ENCODE data around the gene MRPL36. TPM values are rescaled to one million over a fixed set of nuclear protein-coding genes. Genes with fewer than 3 reads are reported as not detected.

MRPL36 gene
- 94.6 TPM for polyA plus RNA-seq (2013, experiment 1 of 2)
- 92.6 TPM for polyA plus RNA-seq (2013, experiment 2 of 2)

- Histone ChIP-seq H2AFZ (ENCODE audit: low read depth, low read length) (peak within 1 kb of the TSS; percentile 66), H2AK5ac (ENCODE audit: low read length, severe bottlenecking) (no peak within 1 kb of the TSS), H3K9me3 (ENCODE audit: control insufficient read depth, low read length) (no peaks in the 10 kb centered on the region), H3K4me2 (ENCODE audit: low read length, poor library complexity, severe bottlenecking) (peak within 1 kb of the TSS; percentile 93), H2BK12ac (ENCODE audit: low read length in 2 of 2) (peak within 1 kb of the TSS in 1 of 2 experiments; percentile 2), H3K23ac (ENCODE audit: low read length in 2 of 2) (peak within 1 kb of the TSS in 1 of 2 experiments; percentile 68), H3K4me1 (ENCODE audit: control insufficient read depth, insufficient read depth, low read depth, low read length) (peaks cover 22% of the 10 kb centered on the region), H3K4me3 (ENCODE audit: insufficient read depth in 1 of 2, low read depth in 1 of 2, low read length in 2 of 2) (peak within 1 kb of the TSS; percentile 86 to 98), H3K9ac (ENCODE audit: low read length) (peak within 1 kb of the TSS; percentile 97), H2BK15ac (ENCODE audit: low read depth, poor library complexity, severe bottlenecking) (peak within 1 kb of the TSS; percentile 83), H2BK120ac (ENCODE audit: low read depth, low read length) (peak within 1 kb of the TSS; percentile 24), H3K27me3 (ENCODE audit: control insufficient read depth in 1 of 2, insufficient read depth in 1 of 2, low read length in 2 of 2) (no peaks in the 10 kb centered on the region), H3K79me1 (replicated peaks; ENCODE audit: low read length, poor library complexity, severe bottlenecking) (peaks cover 38% of the 10 kb centered on the region), H3K27ac (ENCODE audit: low read length, poor library complexity, severe bottlenecking) (peak within 1 kb of the TSS; percentile 78), H3K4ac (ENCODE audit: low read depth in 1 of 2, low read length in 2 of 2) (peak within 1 kb of the TSS; percentile 73 to 94), H4K91ac (ENCODE audit: low read length) (peak within 1 kb of the TSS; percentile 76), H3K36me3 (ENCODE audit: control insufficient read depth in 1 of 2, insufficient read depth in 2 of 2, low read depth in 1 of 2, low read length in 2 of 2) (peaks cover 45 to 53% of the 10 kb centered on the region in 2 experiments), H3K18ac (ENCODE audit: low read depth in 1 of 2, low read length in 2 of 2) (peak within 1 kb of the TSS; percentile 89 to 94), H3K14ac (ENCODE audit: low read length in 2 of 2) (peak within 1 kb of the TSS; percentile 16 to 75), H4K8ac (ENCODE audit: low read length) (peak within 1 kb of the TSS; percentile 85), H2BK5ac (ENCODE audit: low read depth, low read length, poor library complexity, severe bottlenecking) (peak within 1 kb of the TSS; percentile 71)
- peak; percentile 91 for DNase-seq
- under 1% methylated on average over 40 of the region's 68 CpGs for WGBS
These were observed at the start of gene MRPL36 for GRCh38 chr5:1799602-1800471. MRPL36 (minus strand) TSS chr5:1799837; CDS start chr5:1798935, 902 bp downstream.

- Histone ChIP-seq H3K79me1 (replicated peaks; ENCODE audit: low read length, poor library complexity, severe bottlenecking) (no peaks in the 10 kb centered on the region), H3K18ac (ENCODE audit: low read depth in 1 of 2, low read length in 2 of 2) (no peak overlapping the region), H2BK15ac (ENCODE audit: low read depth, poor library complexity, severe bottlenecking) (no peak overlapping the region), H3K27me3 (ENCODE audit: control insufficient read depth in 1 of 2, insufficient read depth in 1 of 2, low read length in 2 of 2) (peaks cover 55 to 73% of the 10 kb centered on the region in 2 experiments), H2BK120ac (ENCODE audit: low read depth, low read length) (no peak overlapping the region), H3K14ac (ENCODE audit: low read length in 2 of 2) (no peak overlapping the region), H3K4ac (ENCODE audit: low read depth in 1 of 2, low read length in 2 of 2) (no peak overlapping the region), H3K4me3 (ENCODE audit: insufficient read depth in 1 of 2, low read depth in 1 of 2, low read length in 2 of 2) (no peak overlapping the region), H2BK12ac (ENCODE audit: low read length in 2 of 2) (no peak overlapping the region), H2AK5ac (ENCODE audit: low read length, severe bottlenecking) (no peak overlapping the region), H3K36me3 (ENCODE audit: control insufficient read depth in 1 of 2, insufficient read depth in 2 of 2, low read depth in 1 of 2, low read length in 2 of 2) (no peaks in the 10 kb centered on the region), H3K23ac (ENCODE audit: low read length in 2 of 2) (no peak overlapping the region), H2BK5ac (ENCODE audit: low read depth, low read length, poor library complexity, severe bottlenecking) (no peak overlapping the region), H4K91ac (ENCODE audit: low read length) (no peak overlapping the region), H3K9me3 (ENCODE audit: control insufficient read depth, low read length) (no peaks in the 10 kb centered on the region), H2AFZ (ENCODE audit: low read depth, low read length) (no peak overlapping the region), H3K4me2 (ENCODE audit: low read length, poor library complexity, severe bottlenecking) (no peak overlapping the region), H3K9ac (ENCODE audit: low read length) (no peak overlapping the region), H3K27ac (ENCODE audit: low read length, poor library complexity, severe bottlenecking) (no peak overlapping the region), H4K8ac (ENCODE audit: low read length) (no peak overlapping the region), H3K4me1 (ENCODE audit: control insufficient read depth, insufficient read depth, low read depth, low read length) (peaks cover 4% of the 10 kb centered on the region)
- 80% methylated on average over 9 of the region's 9 CpGs for WGBS
- no peak for DNase-seq
These were observed 48.0 kb upstream of the MRPL36 start for GRCh38 chr5:1847611-1848010.

- no peak for DNase-seq
- Histone ChIP-seq H4K91ac (ENCODE audit: low read length) (no peak overlapping the region), H2BK15ac (ENCODE audit: low read depth, poor library complexity, severe bottlenecking) (no peak overlapping the region), H3K4me3 (ENCODE audit: insufficient read depth in 1 of 2, low read depth in 1 of 2, low read length in 2 of 2) (no peak overlapping the region), H3K14ac (ENCODE audit: low read length in 2 of 2) (no peak overlapping the region), H2AK5ac (ENCODE audit: low read length, severe bottlenecking) (no peak overlapping the region), H3K4ac (ENCODE audit: low read depth in 1 of 2, low read length in 2 of 2) (no peak overlapping the region), H2AFZ (ENCODE audit: low read depth, low read length) (no peak overlapping the region), H3K27ac (ENCODE audit: low read length, poor library complexity, severe bottlenecking) (no peak overlapping the region), H3K9ac (ENCODE audit: low read length) (no peak overlapping the region), H3K36me3 (ENCODE audit: control insufficient read depth in 1 of 2, insufficient read depth in 2 of 2, low read depth in 1 of 2, low read length in 2 of 2) (no peaks in the 10 kb centered on the region), H2BK5ac (ENCODE audit: low read depth, low read length, poor library complexity, severe bottlenecking) (no peak overlapping the region), H2BK120ac (ENCODE audit: low read depth, low read length) (no peak overlapping the region), H3K27me3 (ENCODE audit: control insufficient read depth in 1 of 2, insufficient read depth in 1 of 2, low read length in 2 of 2) (peaks cover 51 to 74% of the 10 kb centered on the region in 2 experiments), H3K9me3 (ENCODE audit: control insufficient read depth, low read length) (no peaks in the 10 kb centered on the region), H3K4me2 (ENCODE audit: low read length, poor library complexity, severe bottlenecking) (no peak overlapping the region), H4K8ac (ENCODE audit: low read length) (no peak overlapping the region), H3K18ac (ENCODE audit: low read depth in 1 of 2, low read length in 2 of 2) (no peak overlapping the region), H3K4me1 (ENCODE audit: control insufficient read depth, insufficient read depth, low read depth, low read length) (peaks cover 4% of the 10 kb centered on the region), H3K23ac (ENCODE audit: low read length in 2 of 2) (no peak overlapping the region), H3K79me1 (replicated peaks; ENCODE audit: low read length, poor library complexity, severe bottlenecking) (no peaks in the 10 kb centered on the region), H2BK12ac (ENCODE audit: low read length in 2 of 2) (no peak overlapping the region)
- 82% methylated on average over 10 of the region's 10 CpGs for WGBS
These were observed 47.4 kb upstream of the MRPL36 start for GRCh38 chr5:1847056-1847455.

- Histone ChIP-seq H3K79me1 (replicated peaks; ENCODE audit: low read length, poor library complexity, severe bottlenecking) (no peaks in the 10 kb centered on the region), H3K4ac (ENCODE audit: low read depth in 1 of 2, low read length in 2 of 2) (no peak overlapping the region), H3K18ac (ENCODE audit: low read depth in 1 of 2, low read length in 2 of 2) (no peak overlapping the region), H4K8ac (ENCODE audit: low read length) (no peak overlapping the region), H3K27ac (ENCODE audit: low read length, poor library complexity, severe bottlenecking) (no peak overlapping the region), H2BK120ac (ENCODE audit: low read depth, low read length) (no peak overlapping the region), H2AFZ (ENCODE audit: low read depth, low read length) (no peak overlapping the region), H3K27me3 (ENCODE audit: control insufficient read depth in 1 of 2, insufficient read depth in 1 of 2, low read length in 2 of 2) (peaks cover 47 to 74% of the 10 kb centered on the region in 2 experiments), H2BK5ac (ENCODE audit: low read depth, low read length, poor library complexity, severe bottlenecking) (no peak overlapping the region), H3K23ac (ENCODE audit: low read length in 2 of 2) (no peak overlapping the region), H3K36me3 (ENCODE audit: control insufficient read depth in 1 of 2, insufficient read depth in 2 of 2, low read depth in 1 of 2, low read length in 2 of 2) (no peaks in the 10 kb centered on the region), H3K4me3 (ENCODE audit: insufficient read depth in 1 of 2, low read depth in 1 of 2, low read length in 2 of 2) (no peak overlapping the region), H3K9ac (ENCODE audit: low read length) (no peak overlapping the region), H3K4me2 (ENCODE audit: low read length, poor library complexity, severe bottlenecking) (no peak overlapping the region), H3K14ac (ENCODE audit: low read length in 2 of 2) (peak overlapping the region in 1 of 2 experiments; percentile 26), H3K9me3 (ENCODE audit: control insufficient read depth, low read length) (no peaks in the 10 kb centered on the region), H2BK12ac (ENCODE audit: low read length in 2 of 2) (no peak overlapping the region), H3K4me1 (ENCODE audit: control insufficient read depth, insufficient read depth, low read depth, low read length) (peaks cover 4% of the 10 kb centered on the region), H2AK5ac (ENCODE audit: low read length, severe bottlenecking) (no peak overlapping the region), H2BK15ac (ENCODE audit: low read depth, poor library complexity, severe bottlenecking) (no peak overlapping the region), H4K91ac (ENCODE audit: low read length) (no peak overlapping the region)
- DNase-seq: no peak
- 90% methylated on average over 13 of the region's 13 CpGs for WGBS
These were observed 46.9 kb upstream of the MRPL36 start for GRCh38 chr5:1846583-1846982.

Measured in mesenchymal stem cell (in vitro differentiated cells and primary cell).